GM13976 (cell line): Measurements from ENCODE around the gene UGT1A6.

Source experiments
- DNase-seq: peaks from one replicate; pipeline ENCODE4 v3.0.0; 2012; ENCODE audit warnings: low spot score
- in situ Hi-C: fragments of 300-500 bp; cut with MboI; formaldehyde crosslinking; loops from one replicate; pipeline ENCODE4 v1.12.0; 2022; ENCODE audit warnings: low sequenced_read_pairs, mixed read lengths, inconsistent platforms; ENCODE audit not compliant: unreplicated experiment
- TF ChIP-seq, protein P1 (sequence below): IDR thresholded peaks from 2 replicates; pipeline ENCODE4 v1.5.1; 2012; ENCODE audit warnings: borderline replicate concordance, mild to moderate bottlenecking; ENCODE audit not compliant: insufficient read depth; ENCODE audit errors: extremely low read depth, missing control alignments, control extremely low read depth

The UGT1A6 gene

DNA sequence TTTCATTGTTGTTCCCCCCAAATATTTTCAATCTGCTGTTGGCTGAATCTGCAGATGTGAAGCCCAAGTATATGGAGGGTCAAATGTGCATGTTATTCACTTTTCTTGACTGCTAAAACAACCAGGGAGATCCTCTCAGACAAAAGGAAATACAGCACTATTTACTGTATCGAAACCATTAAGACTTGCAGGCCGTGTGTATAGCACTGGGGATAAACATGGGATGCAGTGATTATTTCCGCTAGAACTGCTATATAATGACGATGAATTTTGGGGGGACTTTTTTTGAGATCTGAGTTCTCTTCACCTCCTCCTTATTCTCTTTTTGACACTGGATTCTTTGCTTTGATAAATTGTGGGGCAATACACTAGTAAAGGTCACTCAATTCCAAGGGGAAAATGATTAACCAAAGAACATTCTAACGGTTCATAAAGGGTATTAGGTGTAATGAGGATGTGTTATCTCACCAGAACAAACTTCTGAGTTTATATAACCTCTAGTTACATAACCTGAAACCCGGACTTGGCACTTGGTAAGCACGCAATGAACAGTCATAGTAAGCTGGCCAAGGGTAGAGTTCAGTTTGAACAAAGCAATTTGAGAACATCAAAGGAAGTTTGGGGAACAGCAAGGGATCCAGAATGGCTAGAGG is 63.9 kb downstream of the UGT1A6 start:
- in situ Hi-C loops, result no loop called here
- TF ChIP-seq, protein P1, sequence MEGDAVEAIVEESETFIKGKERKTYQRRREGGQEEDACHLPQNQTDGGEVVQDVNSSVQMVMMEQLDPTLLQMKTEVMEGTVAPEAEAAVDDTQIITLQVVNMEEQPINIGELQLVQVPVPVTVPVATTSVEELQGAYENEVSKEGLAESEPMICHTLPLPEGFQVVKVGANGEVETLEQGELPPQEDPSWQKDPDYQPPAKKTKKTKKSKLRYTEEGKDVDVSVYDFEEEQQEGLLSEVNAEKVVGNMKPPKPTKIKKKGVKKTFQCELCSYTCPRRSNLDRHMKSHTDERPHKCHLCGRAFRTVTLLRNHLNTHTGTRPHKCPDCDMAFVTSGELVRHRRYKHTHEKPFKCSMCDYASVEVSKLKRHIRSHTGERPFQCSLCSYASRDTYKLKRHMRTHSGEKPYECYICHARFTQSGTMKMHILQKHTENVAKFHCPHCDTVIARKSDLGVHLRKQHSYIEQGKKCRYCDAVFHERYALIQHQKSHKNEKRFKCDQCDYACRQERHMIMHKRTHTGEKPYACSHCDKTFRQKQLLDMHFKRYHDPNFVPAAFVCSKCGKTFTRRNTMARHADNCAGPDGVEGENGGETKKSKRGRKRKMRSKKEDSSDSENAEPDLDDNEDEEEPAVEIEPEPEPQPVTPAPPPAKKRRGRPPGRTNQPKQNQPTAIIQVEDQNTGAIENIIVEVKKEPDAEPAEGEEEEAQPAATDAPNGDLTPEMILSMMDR, result no peak
- DNase-seq, result no peak

DNA sequence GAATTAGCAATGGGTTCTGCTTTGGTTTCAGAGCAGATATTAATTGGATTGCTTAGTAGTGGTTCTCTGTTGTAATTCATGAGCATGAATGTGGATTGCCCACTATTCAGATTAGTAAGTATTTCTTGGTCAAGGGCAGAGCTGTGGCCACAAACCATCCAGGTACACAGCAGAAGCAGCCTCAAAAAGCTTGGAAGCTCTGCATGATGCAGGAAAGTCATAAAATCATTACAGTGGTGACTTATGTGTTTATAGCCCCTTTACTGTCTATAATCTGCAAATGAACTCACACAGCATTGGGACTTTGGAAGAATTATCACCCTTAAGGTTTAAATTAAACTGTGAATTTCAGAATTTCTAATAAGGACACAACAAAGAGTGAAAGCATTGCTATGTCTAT is 65.5 kb downstream of the UGT1A6 start:
- in situ Hi-C loops, result no loop called here
- no peak for DNase-seq
- TF ChIP-seq, protein P1, result no peak

DNA sequence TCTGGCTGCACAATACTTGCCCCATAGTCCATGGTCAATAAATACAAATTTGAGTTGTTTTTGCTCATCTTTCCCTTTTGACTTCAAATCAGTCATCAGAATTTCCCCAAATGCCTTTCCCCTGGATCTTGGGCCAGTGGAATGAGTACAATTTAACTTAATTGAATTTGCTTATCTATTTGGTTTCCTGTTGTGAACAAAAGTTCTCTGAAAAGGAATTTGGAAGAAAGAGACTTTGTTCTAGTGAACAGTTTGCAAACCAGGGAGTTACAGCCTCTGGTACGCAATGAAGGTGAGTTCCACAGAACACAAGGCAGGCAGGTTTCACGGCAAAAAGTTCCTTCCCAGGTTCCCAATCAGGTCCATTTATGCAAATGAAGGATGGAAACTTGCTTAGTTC is 66.2 kb downstream of the UGT1A6 start:
- in situ Hi-C loops, result no loop called here
- no peak for DNase-seq
- TF ChIP-seq, protein P1, result no peak

DNA sequence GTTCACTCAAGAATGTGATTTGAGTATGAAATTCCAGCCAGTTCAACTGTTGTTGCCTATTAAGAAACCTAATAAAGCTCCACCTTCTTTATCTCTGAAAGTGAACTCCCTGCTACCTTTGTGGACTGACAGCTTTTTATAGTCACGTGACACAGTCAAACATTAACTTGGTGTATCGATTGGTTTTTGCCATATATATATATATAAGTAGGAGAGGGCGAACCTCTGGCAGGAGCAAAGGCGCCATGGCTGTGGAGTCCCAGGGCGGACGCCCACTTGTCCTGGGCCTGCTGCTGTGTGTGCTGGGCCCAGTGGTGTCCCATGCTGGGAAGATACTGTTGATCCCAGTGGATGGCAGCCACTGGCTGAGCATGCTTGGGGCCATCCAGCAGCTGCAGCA is 67.4 kb downstream of the UGT1A6 start, which contains the start of gene UGT1A1:
TSS of gene UGT1A1 (plus strand) at position 228 of the 400 bp plus-strand sequence. CDS start at position 246, 18 bp downstream.
- TF ChIP-seq, protein P1, result no peak
- in situ Hi-C loops, result no loop called here
- no peak for DNase-seq

DNA sequence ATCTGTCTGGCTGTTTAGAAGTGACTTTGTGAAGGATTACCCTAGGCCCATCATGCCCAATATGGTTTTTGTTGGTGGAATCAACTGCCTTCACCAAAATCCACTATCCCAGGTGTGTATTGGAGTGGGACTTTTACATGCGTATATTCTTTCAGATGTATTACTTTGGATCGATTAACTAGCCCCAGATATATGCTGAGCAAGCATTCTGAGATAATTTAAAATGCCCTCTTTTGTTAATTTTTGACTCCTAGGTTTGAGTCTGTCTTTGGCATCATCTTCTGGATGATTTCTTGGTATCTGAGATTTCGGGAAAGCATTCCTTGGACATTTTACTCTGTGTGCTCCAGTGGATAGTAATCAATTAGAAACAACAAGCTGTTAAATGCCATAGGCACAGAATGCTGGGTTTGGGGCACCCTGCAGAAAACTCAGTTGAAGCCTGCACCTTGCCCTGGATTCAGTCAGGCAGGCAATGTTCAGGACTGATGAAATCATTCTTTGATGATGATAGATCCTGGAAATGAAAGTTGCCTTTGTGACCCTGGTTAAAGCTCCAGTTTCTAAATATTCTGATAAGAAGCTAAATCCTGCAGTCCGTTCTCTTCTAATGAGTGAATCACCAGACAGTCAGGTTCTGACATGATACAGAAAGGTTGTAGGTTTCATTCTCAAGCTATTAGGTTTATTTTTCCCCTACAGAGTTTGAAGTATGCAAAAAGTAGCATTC is 68.5 kb downstream of the UGT1A6 start:
- in situ Hi-C loops, result no loop called here
- DNase-seq, result no peak
- TF ChIP-seq, protein P1, result no peak

DNA sequence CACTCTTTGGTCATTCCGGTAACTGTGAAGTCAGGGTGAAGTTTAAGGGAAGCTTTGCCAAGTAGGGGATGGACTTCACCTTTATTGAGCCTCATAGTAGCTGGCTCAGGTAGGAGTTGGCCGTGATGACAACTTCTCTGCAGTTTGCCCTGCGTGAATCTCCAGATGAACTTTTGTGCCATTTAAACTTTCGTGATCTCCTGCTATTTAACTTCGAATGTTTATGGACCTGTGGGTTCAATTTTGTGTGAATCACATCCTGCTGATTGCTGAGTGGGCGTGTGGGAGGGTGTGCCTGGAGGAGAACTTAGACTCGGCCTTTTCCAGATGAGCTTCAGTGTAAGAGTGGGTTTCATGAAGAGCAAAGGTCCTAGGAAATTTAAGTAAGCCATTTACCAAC is 71.6 kb downstream of the UGT1A6 start:
- TF ChIP-seq, protein P1, result no peak
- in situ Hi-C loops, result no loop called here
- DNase-seq, result no peak
